Breast epithelium (tissue), 3 donors: ENCODE measurements around the gene SLC22A31.

ENCODE experiments used
- POLR2A ChIP-seq: fragments of 450-650 bp; IDR thresholded peaks from one replicate; pipeline ENCODE4 v1.6.1; 2016; ENCODE audit warnings: antibody characterized with exemption, mild to moderate bottlenecking, moderate library complexity
- POLR2AphosphoS5 ChIP-seq, 3 donors: sonication (generic); formaldehyde crosslinking; IDR thresholded peaks; one replicate each; pipeline ENCODE4 v1.6.1; 2017; ENCODE audit warnings: antibody characterized with exemption in 3 of 3
- TF ChIP-seq, protein P1 (sequence below), 3 donors: fragments of 450-650 bp; IDR thresholded peaks; one replicate each; pipeline ENCODE4 v1.5.1; 2016 to 2017; ENCODE audit warnings: antibody characterized with exemption in 3 of 3, mild to moderate bottlenecking in 3 of 3, moderate library complexity in 3 of 3

DNA sequence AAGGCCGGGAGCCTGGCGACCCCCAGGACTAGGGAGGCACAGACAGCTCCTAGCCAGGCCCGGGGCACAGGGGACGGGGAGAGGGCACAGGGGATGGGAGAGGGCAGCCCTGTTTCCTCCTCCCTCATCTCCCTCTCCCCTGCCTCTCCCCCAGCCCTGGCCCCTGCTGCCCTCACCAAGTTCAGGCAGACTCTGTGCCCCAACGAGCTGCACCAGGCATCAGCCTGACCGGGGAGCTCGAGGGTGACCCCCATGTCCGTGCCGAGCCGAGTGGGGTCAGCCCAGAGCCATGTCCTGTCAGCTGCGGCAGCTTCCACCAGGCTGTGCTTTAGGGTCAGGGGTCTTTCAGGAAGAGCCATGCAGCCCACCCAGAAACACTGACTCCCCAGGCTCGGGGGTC is 22.8 kb downstream of the SLC22A31 start:
- no peak for TF ChIP-seq POLR2A
- TF ChIP-seq, protein P1, sequence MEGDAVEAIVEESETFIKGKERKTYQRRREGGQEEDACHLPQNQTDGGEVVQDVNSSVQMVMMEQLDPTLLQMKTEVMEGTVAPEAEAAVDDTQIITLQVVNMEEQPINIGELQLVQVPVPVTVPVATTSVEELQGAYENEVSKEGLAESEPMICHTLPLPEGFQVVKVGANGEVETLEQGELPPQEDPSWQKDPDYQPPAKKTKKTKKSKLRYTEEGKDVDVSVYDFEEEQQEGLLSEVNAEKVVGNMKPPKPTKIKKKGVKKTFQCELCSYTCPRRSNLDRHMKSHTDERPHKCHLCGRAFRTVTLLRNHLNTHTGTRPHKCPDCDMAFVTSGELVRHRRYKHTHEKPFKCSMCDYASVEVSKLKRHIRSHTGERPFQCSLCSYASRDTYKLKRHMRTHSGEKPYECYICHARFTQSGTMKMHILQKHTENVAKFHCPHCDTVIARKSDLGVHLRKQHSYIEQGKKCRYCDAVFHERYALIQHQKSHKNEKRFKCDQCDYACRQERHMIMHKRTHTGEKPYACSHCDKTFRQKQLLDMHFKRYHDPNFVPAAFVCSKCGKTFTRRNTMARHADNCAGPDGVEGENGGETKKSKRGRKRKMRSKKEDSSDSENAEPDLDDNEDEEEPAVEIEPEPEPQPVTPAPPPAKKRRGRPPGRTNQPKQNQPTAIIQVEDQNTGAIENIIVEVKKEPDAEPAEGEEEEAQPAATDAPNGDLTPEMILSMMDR (IDR thresholded peaks at IDR 0.05), result no peak
- TF ChIP-seq POLR2AphosphoS5 (IDR thresholded peaks at IDR 0.05), result no peak
